ENCODE results near the gene ABCA4.

- TF ChIP-seq CHD1 (IDR thresholded peaks at IDR 0.05; ENCODE audit: low read depth, low read length) (no peak), ATF3 (IDR thresholded peaks at IDR 0.05; ENCODE audit: insufficient read depth, low read depth, low read length) (no peak), CTCF (IDR thresholded peaks at IDR 0.05; ENCODE audit: control extremely low read depth in 1 of 3, insufficient read depth in 1 of 3, low read depth in 1 of 3, low read length in 3 of 3) (no peak), POLR2AphosphoS5 (IDR thresholded peaks at IDR 0.05; ENCODE audit: low read depth, low read length) (no peak), USF2 (IDR thresholded peaks at IDR 0.05; ENCODE audit: low read length) (no peak), EP300 (IDR thresholded peaks at IDR 0.05; ENCODE audit: borderline replicate concordance in 1 of 2, low read depth in 2 of 2, low read length in 2 of 2) (no peak), EZH2 (IDR thresholded peaks at IDR 0.05; ENCODE audit: low read depth, low read length, severe bottlenecking) (no peak), PHF8 (conservative IDR thresholded peaks at IDR 0.05; ENCODE audit: low read depth, low read length) (no peak), SP1 (IDR thresholded peaks at IDR 0.05; ENCODE audit: low read depth, low read length) (no peak)
These were observed 64.8 kb downstream of the ABCA4 start for GRCh38 chr1:94056171-94056570.
